Psoas muscle (tissue), 8 donors: ENCODE data around the gene SLC25A44. TPM values are rescaled to one million over a fixed set of nuclear protein-coding genes. Genes with fewer than 3 reads are reported as not detected.
"Not testable (repeated sequence)": the region's sequence is repeated elsewhere in the genome, so short reads cannot be mapped to it uniquely, and the experiment has no call there.

Experiments used
- ATAC-seq, 4 donors: fragments of 200-7000 bp; cut with Tn5 transposase; one replicate each; pipeline ENCODE4 v1.9.1; 2020; ENCODE audit warnings: moderate library complexity in 3 of 4, mild to moderate bottlenecking in 2 of 4
- DNase-seq, 2 donors: peaks; one replicate each; pipeline ENCODE4 v3.0.0-alpha.2; 2020
- H3K27ac ChIP-seq: fragments of 200-600 bp; one replicate; pipeline ENCODE4 v1.8.0; 2022
- H3K27me3 ChIP-seq, 3 donors: fragments of 200-600 bp in 1 of 3; one replicate each; pipeline versions ENCODE4 v1.6.1 to v1.8.0; 2013 to 2022; ENCODE audit warnings: low read length in 2 of 3, mild to moderate bottlenecking in 2 of 3, moderate library complexity in 1 of 3; ENCODE audit not compliant: insufficient read depth in 3 of 3
- H3K36me3 ChIP-seq, 2 donors: fragments of 200-600 bp in 1 of 2; one replicate each; pipeline versions ENCODE4 v1.6.1 to v1.8.0; 2013 to 2022; ENCODE audit warnings: low read depth in 1 of 2, mild to moderate bottlenecking in 1 of 2, moderate library complexity in 1 of 2; ENCODE audit not compliant: insufficient read depth in 1 of 2
- H3K4me1 ChIP-seq: fragments of 200-600 bp; one replicate; pipeline ENCODE4 v1.8.0; 2022
- H3K4me3 ChIP-seq: fragments of 200-600 bp; one replicate; pipeline ENCODE4 v1.8.0; 2022; ENCODE audit warnings: mild to moderate bottlenecking
- H3K9me3 ChIP-seq: fragments of 200-600 bp; one replicate; pipeline ENCODE4 v1.8.0; 2022
- CTCF ChIP-seq: fragments of 200-600 bp; IDR thresholded peaks from one replicate; pipeline ENCODE4 v1.8.0; 2022; ENCODE audit warnings: antibody characterized with exemption
- WGBS, 3 donors: extraction: QIAGEN DNeasy Blood & Tissue Kit; methylation state at CpG; one replicate each; pipeline versions ENCODE4 v1.1.6 to v1.1.7; 2013; 5-methylcytosine and 5-hydroxymethylcytosine counted together
- intact Hi-C, 2 donors: fragments of 100-400 bp; cut with DNase I; formaldehyde crosslinking; loops; one replicate each; pipeline versions ENCODE4 v1.11.0 to v1.14.2; 2022
- polyA plus RNA-seq, 3 donors: library from polyadenylated mRNA; stranded (reverse); fragments of 200-250 nt; gene quantifications; one replicate each; pipeline ENCODE4 v1.2.3, GENCODE V29; 2013
- total RNA-seq, 4 donors: library from RNA; stranded (reverse); fragmentation: NEBNext Ultra II Directional in 2 of 4; extraction: Animal tissue kit (Norgen Biotek cat#: 25700) in 2 of 4; gene quantifications; one replicate each; pipeline versions ENCODE4 v1.2.1 to v1.2.4, GENCODE V29; 2021 to 2023
- donor health status: healthy with polysubstance abuse.
- donor health status: DM: no; HTN: no; CAD: no; lungs with moderate emphysema.
- donor health status: Bipolar disorder and iron deficiency.
- donor health status: healthy.
- donor health status: DM: yes; HTN: yes; CAD: no.
- donor health status: DM: no; HTN: no; CAD: no.
- donor health status: DM: no; HTN: no; CAD: no.
- donor health status: DM: yes; HTN: yes; CAD: no.

SLC25A44 gene
- total and polyA plus RNA-seq, 7 donors, result 11.2 to 40.3 (median 21.1) TPM

- H3K4me3 ChIP-seq, result no peak overlapping the region
- H3K4me1 ChIP-seq, result no peaks in the 10 kb centered on the region
- H3K27me3 ChIP-seq, result peaks cover 0 to 4% (median 0%) of the 10 kb centered on the region in 3 donors
- no peak overlapping the region for H3K27ac ChIP-seq
- no peak for TF ChIP-seq CTCF
- DNase-seq (no peak), ATAC-seq (no peak)
- no peaks in the 10 kb centered on the region for H3K9me3 ChIP-seq
- intact Hi-C loops, result no loop called here
- peaks cover 0 to 7% of the 10 kb centered on the region in 2 donors for H3K36me3 ChIP-seq
- WGBS, 3 donors, result 83 to 85% (median 84%) methylated on average over 7 of the region's 7 CpGs
These were observed 15.8 kb upstream of the SLC25A44 start for GRCh38 chr1:156177919-156178654.

GRCh38 chr1:156180471-156180870 is 13.4 kb upstream of the SLC25A44 start:
- peaks cover 0 to 7% of the 10 kb centered on the region in 2 donors for H3K36me3 ChIP-seq
- no peaks in the 10 kb centered on the region for H3K4me1 ChIP-seq
- peaks cover 0 to 4% (median 0%) of the 10 kb centered on the region in 3 donors for H3K27me3 ChIP-seq
- intact Hi-C loops, result no loop called here
- DNase-seq, result no peak
- TF ChIP-seq CTCF, result no peak
- 90 to 93% (median 93%) methylated on average over 3 of the region's 3 CpGs for WGBS, 3 donors
- no peak overlapping the region for H3K4me3 ChIP-seq
- no peaks in the 10 kb centered on the region for H3K9me3 ChIP-seq
- no peak for ATAC-seq
- H3K27ac ChIP-seq, result no peak overlapping the region

- DNase-seq, intact Hi-C loops: not testable (repeated sequence)
These were observed 12.4 kb upstream of the SLC25A44 start for GRCh38 chr1:156181391-156181924.

GRCh38 chr1:156182010-156182779 is 11.7 kb upstream of the SLC25A44 start:
- H3K27ac ChIP-seq, DNase-seq, H3K4me3 ChIP-seq, ATAC-seq, H3K4me1 ChIP-seq, H3K36me3 ChIP-seq, H3K27me3 ChIP-seq, H3K9me3 ChIP-seq: not testable (repeated sequence)
- intact Hi-C loops, result loop anchor here in 1 of 2 donors (2.0 kb wide), 1 partner anchor 35 kb away; no protein-coding TSS in a partner anchor
- WGBS, 3 donors, result 67 to 76% (median 72%) methylated on average over 11 to 12 of the region's 12 CpGs

More at GRCh38 chr1:156181391-156181924, 12.4 kb upstream of the SLC25A44 start:
- H3K4me1 ChIP-seq, H3K36me3 ChIP-seq, H3K27ac ChIP-seq, H3K27me3 ChIP-seq, ATAC-seq, H3K9me3 ChIP-seq, H3K4me3 ChIP-seq: not testable (repeated sequence)
- WGBS, 3 donors, result 20 to 27% (median 24%) methylated on average over 8 of the region's 8 CpGs

GRCh38 chr1:156186347-156187177 is 7.3 kb upstream of the SLC25A44 start:
- not testable (repeated sequence) for H3K27ac ChIP-seq
- WGBS, 3 donors, result 89 to 91% (median 90%) methylated on average over 2 of the region's 2 CpGs

GRCh38 chr1:156190265-156190664 is 3.6 kb upstream of the SLC25A44 start:
- H3K27ac ChIP-seq, H3K4me3 ChIP-seq, ATAC-seq, DNase-seq, H3K27me3 ChIP-seq, H3K9me3 ChIP-seq, intact Hi-C loops, H3K36me3 ChIP-seq: not testable (repeated sequence)
- H3K4me1 ChIP-seq, result peaks cover 17% of the 10 kb centered on the region
- 72 to 78% (median 72%) methylated on average over 4 of the region's 4 CpGs for WGBS, 3 donors

More at GRCh38 chr1:156186347-156187177, 7.3 kb upstream of the SLC25A44 start:
- H3K4me3 ChIP-seq, intact Hi-C loops, ATAC-seq, H3K27me3 ChIP-seq, H3K4me1 ChIP-seq, H3K36me3 ChIP-seq, H3K9me3 ChIP-seq, DNase-seq: not testable (repeated sequence)
